Heart left ventricle (tissue), 13 donors: ENCODE data around the gene EXOC4.

ENCODE experiments used
- POLR2A ChIP-seq, 2 donors: fragments of 450-650 bp; IDR thresholded peaks; one replicate each; pipeline ENCODE4 v1.6.1; 2017; ENCODE audit warnings: antibody characterized with exemption in 2 of 2, mild to moderate bottlenecking in 2 of 2, moderate library complexity in 2 of 2
- TF ChIP-seq, protein P1 (sequence below), 12 donors: fragments of 200-600 bp; sonication (generic) in 4 of 12; IDR thresholded peaks; one replicate each; pipeline versions ENCODE4 v1.5.0 to v1.8.0; 2018 to 2022; ENCODE audit warnings: antibody characterized with exemption in 12 of 12, mild to moderate bottlenecking in 5 of 12
- donor health status: ischemic (EF 13 %, LVEDD 7.1; RV severe dilation, severe dysfunction).
- donor health status: DM: no; HTN: yes; CAD: no.
- donor health status: DM: no; HTN: no; CAD: no.
- donor health status: ischemic (EF 25% LVEDD 6.9; RV normal size, moderate dysfunction).
- donor health status: ischemic (EF 25% LVEDD 5.7; RV mildly dilated, moderate dysfunction).
- donor health status: ischemic (EF 35%, LVEDD 5.7; RV mildly dilated, moderate dysfunction).
- donor health status: nonischemic (EF 11% LVEDD 7.7; RV severe dilation, severe dysfunction).
- donor health status: DM: yes; HTN: yes; CAD: no.
- donor health status: PGD.
- donor health status: ischemic (EF 29% LVEDD 5.4; RV normal size, mild dysfunction).
- donor health status: nonischemic (EF 23%, LVEDD 6.1; RV moderate dilation, normal function).

DNA sequence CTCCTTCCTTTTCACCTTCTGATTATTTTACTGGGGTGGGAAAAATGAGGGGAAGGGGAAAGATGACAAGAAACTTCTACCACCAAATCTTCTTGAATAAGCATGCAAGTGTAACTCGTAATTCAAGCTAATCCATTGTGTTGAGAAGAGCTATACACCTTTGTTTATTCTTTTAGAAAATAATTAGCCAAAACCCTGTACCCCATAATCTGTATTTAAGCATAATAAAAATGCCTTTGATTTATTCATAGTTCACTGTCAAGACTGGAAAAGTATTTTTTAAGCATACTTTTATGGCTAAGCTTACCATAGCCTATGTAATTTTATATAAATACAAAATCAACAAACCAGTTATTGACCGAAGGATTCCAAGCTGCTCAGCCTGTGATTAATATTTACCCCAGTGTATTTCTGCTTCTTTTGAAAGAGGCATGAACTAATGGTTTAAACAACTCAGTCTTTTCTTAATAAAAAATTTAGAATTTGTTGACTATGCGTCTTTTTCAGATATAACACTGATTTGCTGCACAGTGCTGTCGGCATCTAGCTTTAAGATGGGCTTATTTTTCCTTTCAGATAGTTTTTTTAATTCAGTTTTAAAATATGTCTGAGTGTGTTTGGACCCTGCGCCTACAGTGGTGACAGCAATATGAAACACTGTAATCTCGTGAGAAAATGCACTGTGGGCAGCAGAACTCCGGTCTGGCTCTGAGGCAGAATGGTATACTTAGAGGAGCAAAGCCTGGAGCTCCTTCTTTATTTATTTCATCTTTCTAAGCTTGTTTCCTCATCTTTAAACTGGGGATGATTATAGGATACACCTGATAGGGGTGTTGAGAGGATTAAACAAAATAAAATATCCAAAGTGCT is 635.4 kb downstream of the EXOC4 start:
- TF ChIP-seq POLR2A (IDR thresholded peaks at IDR 0.05), result no peak
- TF ChIP-seq, protein P1, sequence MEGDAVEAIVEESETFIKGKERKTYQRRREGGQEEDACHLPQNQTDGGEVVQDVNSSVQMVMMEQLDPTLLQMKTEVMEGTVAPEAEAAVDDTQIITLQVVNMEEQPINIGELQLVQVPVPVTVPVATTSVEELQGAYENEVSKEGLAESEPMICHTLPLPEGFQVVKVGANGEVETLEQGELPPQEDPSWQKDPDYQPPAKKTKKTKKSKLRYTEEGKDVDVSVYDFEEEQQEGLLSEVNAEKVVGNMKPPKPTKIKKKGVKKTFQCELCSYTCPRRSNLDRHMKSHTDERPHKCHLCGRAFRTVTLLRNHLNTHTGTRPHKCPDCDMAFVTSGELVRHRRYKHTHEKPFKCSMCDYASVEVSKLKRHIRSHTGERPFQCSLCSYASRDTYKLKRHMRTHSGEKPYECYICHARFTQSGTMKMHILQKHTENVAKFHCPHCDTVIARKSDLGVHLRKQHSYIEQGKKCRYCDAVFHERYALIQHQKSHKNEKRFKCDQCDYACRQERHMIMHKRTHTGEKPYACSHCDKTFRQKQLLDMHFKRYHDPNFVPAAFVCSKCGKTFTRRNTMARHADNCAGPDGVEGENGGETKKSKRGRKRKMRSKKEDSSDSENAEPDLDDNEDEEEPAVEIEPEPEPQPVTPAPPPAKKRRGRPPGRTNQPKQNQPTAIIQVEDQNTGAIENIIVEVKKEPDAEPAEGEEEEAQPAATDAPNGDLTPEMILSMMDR (IDR thresholded peaks at IDR 0.05), result no peak
